HepG2 (cell line): ENCODE data around the gene PDE1C. TPM values are rescaled to one million over a fixed set of nuclear protein-coding genes. Genes with fewer than 3 reads are reported as not detected.

ENCODE experiments used
- ATAC-seq: fragments of 200-7000 bp; cut with Tn5 transposase; 3 replicates; pipeline ENCODE4 v1.9.1; 2020; ENCODE audit warnings: mild to moderate bottlenecking, moderate library complexity
- BruUV-seq: library from RNA; stranded (reverse); fragments of 400-500 nt; replicated peaks from 2 replicates; lab custom pipeline; 2021; lab: Mats Ljungman, UMichigan
- CTCF ChIA-PET: fragments of 300-600 bp; formaldehyde crosslinking; extraction: SDS; loops from one replicate; lab custom pipeline; 2021; ENCODE audit warnings: low total read pairs, inconsistent platforms, low intra/inter-chr PET ratio; lab: Yijun Ruan, JAX
- POLR2A ChIA-PET: fragments of 350-600 bp; sonication (Branson Sonifier 250); formaldehyde crosslinking; loops from one replicate; lab custom pipeline; 2020; ENCODE audit warnings: antibody characterized with exemption, inconsistent platforms; lab: Yijun Ruan, JAX
- DNase-seq: peaks from one replicate; pipeline ENCODE4 v3.0.0-alpha.2; 2015; ENCODE audit warnings: low spot score
- FAIRE-seq: peaks from 3 replicates; lab custom pipeline; 2011; peaks lifted over from hg19 to GRCh38; lab: Jason Lieb, UNC
- H2AFZ ChIP-seq: one replicate; pipeline ENCODE4 v1.6.1; 2011; ENCODE audit warnings: low read length, inconsistent platforms
- H3K27ac ChIP-seq: fragments of 300-600 bp; 3 replicates; pipeline ENCODE4 v1.8.0; 2011; ENCODE audit warnings: mixed run types, mild to moderate bottlenecking, mixed read lengths, low read length, inconsistent platforms; ENCODE audit not compliant: insufficient read depth; ENCODE audit errors: extremely low read length
- H3K27me3 ChIP-seq, 2 experiments: fragments of 200-600 bp in 1 of 2; 2 replicates in 1 of 2; 3 replicates in 1 of 2; pipeline versions ENCODE4 v1.6.0 to v1.8.0; 2011; ENCODE audit warnings: low read length in 2 of 2, mild to moderate bottlenecking in 2 of 2, moderate library complexity in 2 of 2, inconsistent platforms in 1 of 2; ENCODE audit not compliant: insufficient read depth in 2 of 2, control insufficient read depth in 1 of 2
- H3K36me3 ChIP-seq, 2 experiments: fragments of 200-600 bp in 1 of 2; replicated peaks in 1 of 2; 2 replicates in 1 of 2; 3 replicates in 1 of 2; pipeline versions ENCODE4 v1.5.1 to v1.8.0; 2011; ENCODE audit warnings: low read length in 2 of 2, inconsistent platforms in 1 of 2; ENCODE audit not compliant: insufficient read depth in 2 of 2, control insufficient read depth in 1 of 2
- H3K4me1 ChIP-seq: 2 replicates; pipeline ENCODE4 v1.5.1; 2012; ENCODE audit warnings: low read length, inconsistent platforms; ENCODE audit not compliant: insufficient read depth
- H3K4me2 ChIP-seq: 2 replicates; pipeline ENCODE4 v1.6.0; 2011; ENCODE audit warnings: low read depth, low read length, inconsistent platforms
- H3K4me3 ChIP-seq, 3 experiments: fragments of 200-600 bp in 1 of 3; sonication (generic), shearing (Covaris generic) in 1 of 3; replicated peaks in 1 of 3; 2 replicates each; pipeline ENCODE4 v1.5.1; 2011 to 2016; ENCODE audit warnings: low read length in 3 of 3, inconsistent platforms in 2 of 3, low read depth in 2 of 3, mild to moderate bottlenecking in 2 of 3, control low read depth in 1 of 3, mixed read lengths in 1 of 3; ENCODE audit not compliant: insufficient read depth in 1 of 3
- H3K79me2 ChIP-seq: one replicate; pipeline ENCODE4 v1.6.1; 2011; ENCODE audit warnings: low read length, inconsistent platforms; ENCODE audit not compliant: insufficient read depth
- H3K9ac ChIP-seq: 2 replicates; pipeline ENCODE4 v1.6.0; 2011; ENCODE audit warnings: mild to moderate bottlenecking, low read depth, low read length, inconsistent platforms; ENCODE audit not compliant: insufficient read depth
- H3K9me3 ChIP-seq: 2 replicates; pipeline ENCODE4 v1.5.1; 2012; ENCODE audit warnings: mild to moderate bottlenecking, low read length
- H4K20me1 ChIP-seq: 2 replicates; pipeline ENCODE4 v1.6.0; 2011; ENCODE audit warnings: inconsistent platforms, mild to moderate bottlenecking, low read length, moderate library complexity; ENCODE audit not compliant: insufficient read depth
- GTF3A ChIP-seq: sonication (generic); formaldehyde crosslinking; conservative IDR thresholded peaks from 2 replicates; pipeline ENCODE4 v1.4.0; 2020; ENCODE audit warnings: mild to moderate bottlenecking, missing genetic modification reagents
- KLF13 ChIP-seq: sonication (generic); formaldehyde crosslinking; IDR thresholded peaks from 2 replicates; pipeline ENCODE4 v1.4.0; 2020; ENCODE audit warnings: mild to moderate bottlenecking, missing genetic modification reagents
- NCOA5 ChIP-seq: sonication (generic); formaldehyde crosslinking; IDR thresholded peaks from 2 replicates; pipeline ENCODE4 v1.4.0; 2020; ENCODE audit warnings: missing genetic modification reagents
- NR2C2 ChIP-seq: sonication (generic); formaldehyde crosslinking; IDR thresholded peaks from 2 replicates; pipeline ENCODE4 v1.4.0; 2020; ENCODE audit warnings: missing genetic modification reagents, mild to moderate bottlenecking, moderate library complexity, borderline replicate concordance
- SETDB1 ChIP-seq: sonication (generic); formaldehyde crosslinking; IDR thresholded peaks from 2 replicates; pipeline ENCODE4 v1.5.1; 2020; ENCODE audit warnings: missing genetic modification reagents, mild to moderate bottlenecking, borderline replicate concordance
- SRY ChIP-seq: sonication (generic); formaldehyde crosslinking; IDR thresholded peaks from 2 replicates; pipeline ENCODE4 v1.8.0; 2022; ENCODE audit warnings: mild to moderate bottlenecking, missing genetic modification reagents
- TBX2 ChIP-seq: sonication (generic); formaldehyde crosslinking; IDR thresholded peaks from 2 replicates; pipeline ENCODE4 v1.5.0; 2020; ENCODE audit warnings: missing genetic modification reagents, mild to moderate bottlenecking, borderline replicate concordance
- TRIM24 ChIP-seq: sonication (generic); formaldehyde crosslinking; IDR thresholded peaks from 2 replicates; pipeline ENCODE4 v1.8.0; 2022; ENCODE audit warnings: mild to moderate bottlenecking, missing genetic modification reagents
- ZNF644 ChIP-seq: IDR thresholded peaks from 2 replicates; pipeline ENCODE4 v1.6.1; 2016; ENCODE audit warnings: low read depth
- ZNF878 ChIP-seq: sonication (generic); formaldehyde crosslinking; IDR thresholded peaks from 2 replicates; pipeline ENCODE4 v1.8.1; 2023; ENCODE audit warnings: mild to moderate bottlenecking, missing genetic modification reagents, moderate library complexity
- ZSCAN21 ChIP-seq: sonication (generic); formaldehyde crosslinking; IDR thresholded peaks from 2 replicates; pipeline ENCODE4 v1.8.0; 2022; ENCODE audit warnings: mild to moderate bottlenecking, missing genetic modification reagents, moderate library complexity, borderline replicate concordance
- ZSCAN22 ChIP-seq: sonication (generic); formaldehyde crosslinking; IDR thresholded peaks from 2 replicates; pipeline ENCODE4 v1.4.0; 2020; ENCODE audit warnings: mild to moderate bottlenecking, missing genetic modification reagents
- WGBS: methylation state at CpG from one replicate; pipeline ENCODE4 v1.1.6; 2017; ENCODE audit warnings: low lambda C conversion rate; 5-methylcytosine and 5-hydroxymethylcytosine counted together
- in situ Hi-C: cut with HindIII; loops from 2 replicates; pipeline ENCODE4 v1.10.0; 2017; ENCODE audit warnings: low pct_unique_long_range_greater_than_20kb; ENCODE audit not compliant: extremely low pct_ligation_motif_present
- intact Hi-C: fragments of 100-400 bp; cut with micrococcal nuclease; formaldehyde crosslinking; loops from one replicate; pipeline ENCODE4 v1.10.0; 2022; ENCODE audit not compliant: unreplicated experiment
- polyA plus RNA-seq, 8 experiments: library from polyadenylated mRNA; depleted of rRNA in 3 of 8; stranded (reverse) in 7 of 8; unstranded in 1 of 8; fragments of >200 nt; fragmentation: Illumina TruSeq in 4 of 8; extraction: Trizol in 4 of 8; gene quantifications; 2 replicates each; pipeline versions ENCODE4 v1.2.1 to v1.2.3, GENCODE V29; 2011 to 2016; ENCODE audit warnings: low read depth in 4 of 8, missing spikeins in 1 of 8, mixed read lengths in 1 of 8; ENCODE audit not compliant: insufficient read depth in 1 of 8
- total RNA-seq, 5 experiments: library from RNA; depleted of rRNA; stranded (reverse); fragments of >200 nt; fragmentation: Illumina TruSeq; extraction: Trizol; gene quantifications; 2 replicates each; pipeline ENCODE4 v1.2.3, GENCODE V29; 2016; ENCODE audit warnings: low read depth in 1 of 5
- TF ChIP-seq, protein P1 (sequence below), 2 experiments: fragments of 450-650 bp in 1 of 2; sonication (generic) in 1 of 2; formaldehyde crosslinking; IDR thresholded peaks; 2 replicates each; pipeline versions ENCODE4 v1.5.0 to v1.8.0; 2020 to 2022; ENCODE audit warnings: mild to moderate bottlenecking in 1 of 2, missing genetic modification reagents in 1 of 2
- TF ChIP-seq, protein P2 (sequence below): sonication (generic); formaldehyde crosslinking; IDR thresholded peaks from 2 replicates; pipeline ENCODE4 v1.4.0; 2020; ENCODE audit warnings: mild to moderate bottlenecking, missing genetic modification reagents
- TF ChIP-seq, protein P3 (sequence below): sonication (generic); formaldehyde crosslinking; IDR thresholded peaks from 2 replicates; pipeline ENCODE4 v1.8.0; 2022; ENCODE audit warnings: missing genetic modification reagents, low read depth, mild to moderate bottlenecking, borderline replicate concordance
- TF ChIP-seq, protein P4 (sequence below): sonication (generic); formaldehyde crosslinking; IDR thresholded peaks from 2 replicates; pipeline ENCODE4 v1.8.1; 2023; ENCODE audit warnings: missing genetic modification reagents, mild to moderate bottlenecking, borderline replicate concordance
- TF ChIP-seq, protein P5 (sequence below): sonication (generic); formaldehyde crosslinking; IDR thresholded peaks from 2 replicates; pipeline ENCODE4 v1.4.0; 2020; ENCODE audit warnings: missing genetic modification reagents

PDE1C gene
- total and polyA plus RNA-seq, 2 of the 13 experiments (the other 11 are each of a cell fraction or from before 2014, with no cell fraction given) = not detected

DNA sequence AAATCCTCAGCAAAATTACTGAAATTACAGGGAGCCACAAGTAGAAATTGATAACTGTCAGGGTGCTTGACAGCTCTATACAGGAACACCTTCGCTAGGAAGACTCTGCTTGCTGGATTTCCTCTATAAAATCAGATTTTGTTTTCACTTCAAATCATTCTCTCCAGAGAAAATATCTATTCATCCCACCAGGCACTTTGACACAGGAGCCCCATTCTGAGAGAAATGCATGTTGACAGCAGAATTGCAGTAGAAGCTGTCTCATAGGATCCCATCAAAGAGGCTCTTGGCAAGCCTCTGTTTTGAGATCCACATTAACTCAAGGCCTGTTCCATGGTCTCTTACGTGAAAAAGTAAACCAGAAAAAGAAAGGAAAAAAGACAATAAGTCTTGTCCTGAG is 116.8 kb downstream of the PDE1C start:
- no peak for DNase-seq
- ATAC-seq = no peak
- H3K36me3 ChIP-seq = no peaks in the 10 kb centered on the region
- ChIA-PET POLR2A (no interaction called here), CTCF (no interaction called here)
- no peaks in the 10 kb centered on the region for H3K27me3 ChIP-seq
- no peaks in the 10 kb centered on the region for H4K20me1 ChIP-seq
- intact Hi-C loops = no loop called here
- no peak for FAIRE-seq
- no peak overlapping the region for H3K9ac ChIP-seq
- no peak overlapping the region for H2AFZ ChIP-seq
- TF ChIP-seq, protein P1, sequence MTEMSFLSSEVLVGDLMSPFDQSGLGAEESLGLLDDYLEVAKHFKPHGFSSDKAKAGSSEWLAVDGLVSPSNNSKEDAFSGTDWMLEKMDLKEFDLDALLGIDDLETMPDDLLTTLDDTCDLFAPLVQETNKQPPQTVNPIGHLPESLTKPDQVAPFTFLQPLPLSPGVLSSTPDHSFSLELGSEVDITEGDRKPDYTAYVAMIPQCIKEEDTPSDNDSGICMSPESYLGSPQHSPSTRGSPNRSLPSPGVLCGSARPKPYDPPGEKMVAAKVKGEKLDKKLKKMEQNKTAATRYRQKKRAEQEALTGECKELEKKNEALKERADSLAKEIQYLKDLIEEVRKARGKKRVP (CRISPR knock-in tag; IDR thresholded peaks at IDR 0.05) = no peak
- TF ChIP-seq, protein P2, sequence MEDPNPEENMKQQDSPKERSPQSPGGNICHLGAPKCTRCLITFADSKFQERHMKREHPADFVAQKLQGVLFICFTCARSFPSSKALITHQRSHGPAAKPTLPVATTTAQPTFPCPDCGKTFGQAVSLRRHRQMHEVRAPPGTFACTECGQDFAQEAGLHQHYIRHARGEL (CRISPR knock-in tag) = no peak
- no peak for TF ChIP-seq GTF3A (CRISPR knock-in tag)
- TF ChIP-seq ZNF878 (CRISPR knock-in tag) = no peak
- TF ChIP-seq, protein P3, sequence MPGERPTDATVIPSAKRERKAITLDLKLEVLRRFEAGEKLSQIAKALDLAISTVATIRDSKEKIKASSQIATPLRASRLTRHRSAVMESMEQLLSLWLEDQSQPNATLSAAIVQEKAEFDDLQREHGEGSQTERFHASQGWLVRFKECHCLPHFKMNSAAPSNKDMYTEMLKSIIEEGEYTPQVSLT (CRISPR knock-in tag) = no peak
- no peak for TF ChIP-seq SRY
- no peak for TF ChIP-seq ZSCAN21 (CRISPR knock-in tag)
- TF ChIP-seq KLF13 (CRISPR knock-in tag) = no peak
- TF ChIP-seq, protein P4, sequence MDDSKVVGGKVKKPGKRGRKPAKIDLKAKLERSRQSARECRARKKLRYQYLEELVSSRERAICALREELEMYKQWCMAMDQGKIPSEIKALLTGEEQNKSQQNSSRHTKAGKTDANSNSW (CRISPR knock-in tag) = no peak
- TF ChIP-seq TRIM24 (CRISPR knock-in tag) = no peak
- no peak for TF ChIP-seq TBX2 (CRISPR knock-in tag)
- no peak for TF ChIP-seq NR2C2 (CRISPR knock-in tag)
- no peak for TF ChIP-seq NCOA5
- TF ChIP-seq ZSCAN22 (CRISPR knock-in tag) = no peak
- TF ChIP-seq, protein P5, sequence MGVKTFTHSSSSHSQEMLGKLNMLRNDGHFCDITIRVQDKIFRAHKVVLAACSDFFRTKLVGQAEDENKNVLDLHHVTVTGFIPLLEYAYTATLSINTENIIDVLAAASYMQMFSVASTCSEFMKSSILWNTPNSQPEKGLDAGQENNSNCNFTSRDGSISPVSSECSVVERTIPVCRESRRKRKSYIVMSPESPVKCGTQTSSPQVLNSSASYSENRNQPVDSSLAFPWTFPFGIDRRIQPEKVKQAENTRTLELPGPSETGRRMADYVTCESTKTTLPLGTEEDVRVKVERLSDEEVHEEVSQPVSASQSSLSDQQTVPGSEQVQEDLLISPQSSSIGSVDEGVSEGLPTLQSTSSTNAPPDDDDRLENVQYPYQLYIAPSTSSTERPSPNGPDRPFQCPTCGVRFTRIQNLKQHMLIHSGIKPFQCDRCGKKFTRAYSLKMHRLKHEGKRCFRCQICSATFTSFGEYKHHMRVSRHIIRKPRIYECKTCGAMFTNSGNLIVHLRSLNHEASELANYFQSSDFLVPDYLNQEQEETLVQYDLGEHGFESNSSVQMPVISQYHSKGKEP (CRISPR knock-in tag) = no peak
- no peak for TF ChIP-seq ZNF644 (CRISPR knock-in tag)
- no peak for TF ChIP-seq SETDB1 (CRISPR knock-in tag)
- peaks cover 8% of the 10 kb centered on the region for H3K4me1 ChIP-seq
- 12% methylated on average over 2 of the region's 2 CpGs for WGBS
- H3K79me2 ChIP-seq = no peaks in the 10 kb centered on the region
- no peak overlapping the region for H3K4me2 ChIP-seq
- H3K27ac ChIP-seq = no peak overlapping the region
- in situ Hi-C loops = no loop called here
- no peaks in the 10 kb centered on the region for H3K9me3 ChIP-seq
- H3K4me3 ChIP-seq = no peak overlapping the region
- no TSS peak for BruUV-seq
